KBM-7 (cell line): ENCODE measurements around the gene QRICH1.

ENCODE experiments used
- DNase-seq: peaks from one replicate; pipeline ENCODE4 v3.0.0-alpha.2; 2015
- in situ Hi-C: fragments of 300-500 bp; cut with MboI; formaldehyde crosslinking; loops from 2 replicates; pipeline ENCODE4 v1.14.3; 2020; ENCODE audit warnings: low sequenced_read_pairs, low pct_unique_long_range_greater_than_20kb, mixed read lengths

Gene QRICH1

GRCh38 chr3:49093853-49094767, at the start of gene QRICH1:
QRICH1 (minus strand) TSS chr3:49094071; CDS start chr3:49077017, 17,054 bp downstream.
- in situ Hi-C loops: no loop called here
- DNase-seq: peak; percentile 99

- in situ Hi-C loops: no loop called here
- no peak for DNase-seq
Observed at GRCh38 chr3:49140080-49140479, 46.2 kb upstream of the QRICH1 start.

GRCh38 chr3:49135499-49135898, 41.6 kb upstream of the QRICH1 start:
- in situ Hi-C loops: no loop called here
- no peak for DNase-seq

GRCh38 chr3:49134471-49135265, 40.8 kb upstream of the QRICH1 start:
- in situ Hi-C loops: no loop called here
- DNase-seq: no peak

- in situ Hi-C loops: no loop called here
- peak; percentile 80 for DNase-seq
Observed at GRCh38 chr3:49133226-49133951, 39.5 kb upstream of the QRICH1 start.

GRCh38 chr3:49132437-49133225, 38.8 kb upstream of the QRICH1 start, which contains the start of gene LAMB2:
LAMB2 (minus strand) TSS chr3:49133050; CDS start chr3:49132867, 183 bp downstream.
- in situ Hi-C loops: no loop called here
- no peak for DNase-seq

- in situ Hi-C loops: no loop called here
- DNase-seq: no peak
Observed at GRCh38 chr3:49132073-49132436, 38.2 kb upstream of the QRICH1 start.

GRCh38 chr3:49131576-49131975, 37.7 kb upstream of the QRICH1 start:
- DNase-seq: no peak
- in situ Hi-C loops: no loop called here

GRCh38 chr3:49131040-49131439, 37.2 kb upstream of the QRICH1 start:
- in situ Hi-C loops: no loop called here
- DNase-seq: no peak

- in situ Hi-C loops: no loop called here
- no peak for DNase-seq
Observed at GRCh38 chr3:49124991-49125670, 31.3 kb upstream of the QRICH1 start.

GRCh38 chr3:49124203-49124602, 30.3 kb upstream of the QRICH1 start:
- in situ Hi-C loops: no loop called here
- no peak for DNase-seq

- in situ Hi-C loops: no loop called here
- no peak for DNase-seq
Observed at GRCh38 chr3:49123687-49124086, 29.8 kb upstream of the QRICH1 start.

GRCh38 chr3:49122886-49123545, 29.1 kb upstream of the QRICH1 start:
- no peak for DNase-seq
- in situ Hi-C loops: no loop called here

- in situ Hi-C loops: no loop called here
- DNase-seq: no peak
Observed at GRCh38 chr3:49122451-49122850, 28.6 kb upstream of the QRICH1 start.

- no peak for DNase-seq
- in situ Hi-C loops: no loop called here
Observed at GRCh38 chr3:49122022-49122421, 28.2 kb upstream of the QRICH1 start.

GRCh38 chr3:49121132-49121736, 27.4 kb upstream of the QRICH1 start:
- in situ Hi-C loops: no loop called here

GRCh38 chr3:49120438-49121131, 26.7 kb upstream of the QRICH1 start, which contains the start of gene USP19:
USP19 (minus strand) TSS chr3:49120823; CDS start chr3:49119145, 1,678 bp downstream.
- peak; percentile 96 for DNase-seq
- in situ Hi-C loops: no loop called here

More at GRCh38 chr3:49121132-49121736, 27.4 kb upstream of the QRICH1 start:
- DNase-seq: no peak
